Neural cell (in vitro differentiated cells): ENCODE results near the gene CNTNAP2. TPM values are rescaled to one million over a fixed set of nuclear protein-coding genes. Genes with fewer than 3 reads are reported as not detected.
A peak's percentile ranks its signal among the peaks of the same experiment; 100 is the strongest.

Experiments
- H2AFZ ChIP-seq: fragments of 200-600, 300-800 bp; sonication (generic), shearing (Covaris generic); 2 replicates; pipeline ENCODE4 v1.6.0; 2014; ENCODE audit warnings: low read depth, mild to moderate bottlenecking, antibody characterized with exemption, low read length, moderate library complexity
- H3F3A ChIP-seq: fragments of 200-600 bp; shearing (Covaris generic); 2 replicates; pipeline ENCODE4 v1.6.1; 2016; ENCODE audit warnings: mild to moderate bottlenecking, moderate library complexity, mixed read lengths, antibody characterized with exemption, low read length; ENCODE audit not compliant: insufficient read depth, poor library complexity, severe bottlenecking
- H3K27ac ChIP-seq: fragments of 200-600, 300-800 bp; sonication (generic), shearing (Covaris generic); 2 replicates; pipeline ENCODE4 v1.5.1; 2014; ENCODE audit warnings: mild to moderate bottlenecking, low read length, moderate library complexity
- H3K27me3 ChIP-seq: fragments of 300-800, 200-600 bp; sonication (generic), shearing (Covaris generic); 2 replicates; pipeline ENCODE4 v1.6.0; 2014; ENCODE audit warnings: mild to moderate bottlenecking, low read depth, low read length, moderate library complexity; ENCODE audit not compliant: insufficient read depth
- H3K36me3 ChIP-seq: fragments of 300-800, 200-600 bp; sonication (generic), shearing (Covaris generic); 2 replicates; pipeline ENCODE4 v1.5.1; 2014; ENCODE audit warnings: mild to moderate bottlenecking, antibody characterized with exemption, low read length, moderate library complexity; ENCODE audit not compliant: insufficient read depth
- H3K4me2 ChIP-seq: fragments of 300-800, 200-600 bp; sonication (generic), shearing (Covaris generic); 2 replicates; pipeline ENCODE4 v1.6.0; 2014; ENCODE audit warnings: mild to moderate bottlenecking, low read length
- H3K4me3 ChIP-seq: fragments of 300-800, 200-600 bp; sonication (generic), shearing (Covaris generic); 2 replicates; pipeline ENCODE4 v1.5.1; 2014; ENCODE audit warnings: mild to moderate bottlenecking, low read length, moderate library complexity
- H3K79me2 ChIP-seq: fragments of 200-600 bp; shearing (Covaris generic); replicated peaks from 2 replicates; pipeline ENCODE4 v1.6.0; 2014; ENCODE audit warnings: mild to moderate bottlenecking, low read length, moderate library complexity; ENCODE audit not compliant: insufficient read depth
- H3K9ac ChIP-seq: fragments of 300-800, 200-600 bp; sonication (generic), shearing (Covaris generic); 2 replicates; pipeline ENCODE4 v1.6.1; 2016; ENCODE audit warnings: mild to moderate bottlenecking, low read length, mixed read lengths
- H3K9me2 ChIP-seq: fragments of 200-600 bp; shearing (Covaris generic); 2 replicates; pipeline ENCODE4 v1.6.1; 2016; ENCODE audit warnings: mild to moderate bottlenecking, low read length, mixed read lengths; ENCODE audit not compliant: insufficient read depth
- H3K9me3 ChIP-seq: fragments of 200-600, 300-800 bp; sonication (generic), shearing (Covaris generic); 2 replicates; pipeline ENCODE4 v1.6.1; 2016; ENCODE audit warnings: mild to moderate bottlenecking, mixed run types, low read length, moderate library complexity, mixed read lengths
- H4K20me1 ChIP-seq: fragments of 200-600 bp; shearing (Covaris generic); 2 replicates; pipeline ENCODE4 v1.6.1; 2016; ENCODE audit warnings: mild to moderate bottlenecking, mixed run types; ENCODE audit not compliant: insufficient read depth
- EP300 ChIP-seq: fragments of 450-650 bp; conservative IDR thresholded peaks from 2 replicates; pipeline ENCODE4 v1.6.1; 2014; ENCODE audit warnings: antibody characterized with exemption, mild to moderate bottlenecking, moderate library complexity; ENCODE audit not compliant: poor library complexity, severe bottlenecking
- EZH2 ChIP-seq: fragments of 200-600, 300-800 bp; shearing (Covaris generic), sonication (generic); IDR thresholded peaks from 2 replicates; pipeline ENCODE4 v1.6.1; 2014; ENCODE audit warnings: antibody characterized with exemption, low read length, borderline replicate concordance, mild to moderate bottlenecking; ENCODE audit not compliant: insufficient read depth, poor library complexity, severe bottlenecking
- MXI1 ChIP-seq: fragments of 450-650 bp; conservative IDR thresholded peaks from 2 replicates; pipeline ENCODE4 v1.6.1; 2014; ENCODE audit warnings: antibody characterized with exemption, mild to moderate bottlenecking; ENCODE audit not compliant: poor library complexity, severe bottlenecking
- POLR2AphosphoS5 ChIP-seq: IDR thresholded peaks from 2 replicates; pipeline ENCODE4 v1.6.1; 2012
- RAD21 ChIP-seq: fragments of 450-650 bp; conservative IDR thresholded peaks from 2 replicates; pipeline ENCODE4 v1.6.1; 2014; ENCODE audit warnings: antibody characterized with exemption, mild to moderate bottlenecking, moderate library complexity
- polyA plus RNA-seq: library from polyadenylated mRNA; depleted of rRNA; stranded (reverse); fragments of >200 nt; gene quantifications from 2 replicates; pipeline ENCODE4 v1.2.3, GENCODE V29; 2014
- TF ChIP-seq, protein P1 (sequence below): IDR thresholded peaks from 2 replicates; pipeline ENCODE4 v1.6.1; 2012; ENCODE audit warnings: borderline replicate concordance
- TF ChIP-seq, protein P2 (sequence below): fragments of 450-650 bp; IDR thresholded peaks from 2 replicates; pipeline ENCODE4 v1.5.1; 2014; ENCODE audit warnings: antibody characterized with exemption, mild to moderate bottlenecking, moderate library complexity; ENCODE audit not compliant: poor library complexity, severe bottlenecking

The CNTNAP2 gene
- polyA plus RNA-seq, 1 donor from 2014 or later: 276 TPM

DNA sequence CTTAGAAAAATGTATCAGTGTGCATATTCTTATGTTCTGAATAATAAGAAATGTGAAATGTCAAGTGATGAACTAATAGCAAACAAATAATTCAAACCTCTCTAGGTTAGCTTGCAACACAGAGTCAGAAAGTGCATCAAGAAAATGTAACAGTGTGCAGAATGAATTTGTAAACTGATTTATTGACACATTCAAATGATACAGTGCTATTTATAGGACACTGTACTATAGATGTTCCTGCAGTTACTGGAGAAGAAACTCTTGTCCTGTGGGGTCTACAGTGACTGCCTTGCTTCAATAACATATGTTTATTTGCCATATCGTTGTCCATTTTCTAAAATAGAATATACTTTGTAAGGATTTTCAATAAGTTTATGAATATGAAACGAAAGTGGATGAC, 639.0 kb downstream of the CNTNAP2 start:
- Histone ChIP-seq H3K9ac (no peak overlapping the region), H3K27ac (no peak overlapping the region), H3K27me3 (no peaks in the 10 kb centered on the region), H3K4me2 (peak overlapping the region; percentile 7), H3K9me2 (no peaks in the 10 kb centered on the region), H3K79me2 (no peaks in the 10 kb centered on the region), H3K4me3 (no peak overlapping the region), H4K20me1 (no peaks in the 10 kb centered on the region), H2AFZ (no peak overlapping the region), H3K36me3 (no peaks in the 10 kb centered on the region), H3K9me3 (no peaks in the 10 kb centered on the region), H3F3A (no peaks in the 10 kb centered on the region)
- TF ChIP-seq MXI1 (no peak), EP300 (peak; percentile 27)

DNA sequence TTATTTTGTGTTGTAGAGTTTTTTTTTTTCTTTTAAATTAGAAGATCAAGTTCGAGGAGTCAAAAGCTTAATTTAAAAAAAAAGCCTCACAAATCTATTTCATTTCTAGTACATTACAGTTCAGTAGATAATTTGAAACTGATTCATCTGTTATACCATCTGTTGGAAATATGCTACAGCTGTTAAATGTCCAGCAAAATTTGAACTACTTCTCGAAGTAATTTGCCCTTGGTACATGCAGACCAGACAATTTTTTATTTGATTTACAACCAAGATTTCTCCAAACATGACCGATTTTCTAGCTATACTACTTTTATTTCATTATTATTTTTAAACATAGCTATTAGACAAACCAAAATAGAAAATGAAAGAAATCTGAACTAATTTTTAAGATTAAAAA, 647.9 kb downstream of the CNTNAP2 start:
- Histone ChIP-seq H4K20me1 (no peaks in the 10 kb centered on the region), H3K27ac (no peak overlapping the region), H3F3A (no peaks in the 10 kb centered on the region), H3K79me2 (no peaks in the 10 kb centered on the region), H2AFZ (no peak overlapping the region), H3K36me3 (no peaks in the 10 kb centered on the region), H3K27me3 (no peaks in the 10 kb centered on the region), H3K4me2 (no peak overlapping the region), H3K9ac (no peak overlapping the region), H3K9me3 (no peaks in the 10 kb centered on the region), H3K4me3 (no peak overlapping the region), H3K9me2 (no peaks in the 10 kb centered on the region)
- no peak for TF ChIP-seq POLR2AphosphoS5
- no peak for TF ChIP-seq RAD21
- no peak for TF ChIP-seq EZH2
- TF ChIP-seq MXI1: no peak
- TF ChIP-seq, protein P1, sequence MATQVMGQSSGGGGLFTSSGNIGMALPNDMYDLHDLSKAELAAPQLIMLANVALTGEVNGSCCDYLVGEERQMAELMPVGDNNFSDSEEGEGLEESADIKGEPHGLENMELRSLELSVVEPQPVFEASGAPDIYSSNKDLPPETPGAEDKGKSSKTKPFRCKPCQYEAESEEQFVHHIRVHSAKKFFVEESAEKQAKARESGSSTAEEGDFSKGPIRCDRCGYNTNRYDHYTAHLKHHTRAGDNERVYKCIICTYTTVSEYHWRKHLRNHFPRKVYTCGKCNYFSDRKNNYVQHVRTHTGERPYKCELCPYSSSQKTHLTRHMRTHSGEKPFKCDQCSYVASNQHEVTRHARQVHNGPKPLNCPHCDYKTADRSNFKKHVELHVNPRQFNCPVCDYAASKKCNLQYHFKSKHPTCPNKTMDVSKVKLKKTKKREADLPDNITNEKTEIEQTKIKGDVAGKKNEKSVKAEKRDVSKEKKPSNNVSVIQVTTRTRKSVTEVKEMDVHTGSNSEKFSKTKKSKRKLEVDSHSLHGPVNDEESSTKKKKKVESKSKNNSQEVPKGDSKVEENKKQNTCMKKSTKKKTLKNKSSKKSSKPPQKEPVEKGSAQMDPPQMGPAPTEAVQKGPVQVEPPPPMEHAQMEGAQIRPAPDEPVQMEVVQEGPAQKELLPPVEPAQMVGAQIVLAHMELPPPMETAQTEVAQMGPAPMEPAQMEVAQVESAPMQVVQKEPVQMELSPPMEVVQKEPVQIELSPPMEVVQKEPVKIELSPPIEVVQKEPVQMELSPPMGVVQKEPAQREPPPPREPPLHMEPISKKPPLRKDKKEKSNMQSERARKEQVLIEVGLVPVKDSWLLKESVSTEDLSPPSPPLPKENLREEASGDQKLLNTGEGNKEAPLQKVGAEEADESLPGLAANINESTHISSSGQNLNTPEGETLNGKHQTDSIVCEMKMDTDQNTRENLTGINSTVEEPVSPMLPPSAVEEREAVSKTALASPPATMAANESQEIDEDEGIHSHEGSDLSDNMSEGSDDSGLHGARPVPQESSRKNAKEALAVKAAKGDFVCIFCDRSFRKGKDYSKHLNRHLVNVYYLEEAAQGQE: no peak

DNA sequence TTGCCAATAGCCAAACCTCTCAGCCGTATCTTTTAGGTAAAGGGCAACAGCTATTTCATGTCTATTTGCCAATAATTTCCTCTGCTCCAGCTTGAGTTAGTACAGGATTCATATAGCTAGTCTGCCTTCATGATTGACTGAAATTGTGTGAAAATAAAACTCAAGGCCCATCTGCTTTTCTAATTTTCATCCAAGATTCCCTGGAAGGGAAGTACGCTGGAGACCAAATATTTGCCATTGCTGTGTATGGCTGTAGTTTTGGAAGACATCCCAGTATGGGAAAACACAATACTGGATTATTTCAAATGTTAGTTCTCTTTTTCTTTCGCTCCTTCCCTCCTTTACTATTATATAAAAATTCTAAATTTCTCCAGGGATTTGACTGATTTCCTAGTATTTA, 652.4 kb downstream of the CNTNAP2 start:
- Histone ChIP-seq H2AFZ (no peak overlapping the region), H3K9me2 (no peaks in the 10 kb centered on the region), H3K79me2 (no peaks in the 10 kb centered on the region), H3F3A (no peaks in the 10 kb centered on the region), H3K9ac (no peak overlapping the region), H3K9me3 (no peaks in the 10 kb centered on the region), H3K36me3 (no peaks in the 10 kb centered on the region), H3K4me2 (no peak overlapping the region), H3K27me3 (no peaks in the 10 kb centered on the region), H4K20me1 (no peaks in the 10 kb centered on the region), H3K4me3 (no peak overlapping the region), H3K27ac (no peak overlapping the region)
- TF ChIP-seq, protein P2, sequence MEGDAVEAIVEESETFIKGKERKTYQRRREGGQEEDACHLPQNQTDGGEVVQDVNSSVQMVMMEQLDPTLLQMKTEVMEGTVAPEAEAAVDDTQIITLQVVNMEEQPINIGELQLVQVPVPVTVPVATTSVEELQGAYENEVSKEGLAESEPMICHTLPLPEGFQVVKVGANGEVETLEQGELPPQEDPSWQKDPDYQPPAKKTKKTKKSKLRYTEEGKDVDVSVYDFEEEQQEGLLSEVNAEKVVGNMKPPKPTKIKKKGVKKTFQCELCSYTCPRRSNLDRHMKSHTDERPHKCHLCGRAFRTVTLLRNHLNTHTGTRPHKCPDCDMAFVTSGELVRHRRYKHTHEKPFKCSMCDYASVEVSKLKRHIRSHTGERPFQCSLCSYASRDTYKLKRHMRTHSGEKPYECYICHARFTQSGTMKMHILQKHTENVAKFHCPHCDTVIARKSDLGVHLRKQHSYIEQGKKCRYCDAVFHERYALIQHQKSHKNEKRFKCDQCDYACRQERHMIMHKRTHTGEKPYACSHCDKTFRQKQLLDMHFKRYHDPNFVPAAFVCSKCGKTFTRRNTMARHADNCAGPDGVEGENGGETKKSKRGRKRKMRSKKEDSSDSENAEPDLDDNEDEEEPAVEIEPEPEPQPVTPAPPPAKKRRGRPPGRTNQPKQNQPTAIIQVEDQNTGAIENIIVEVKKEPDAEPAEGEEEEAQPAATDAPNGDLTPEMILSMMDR: no peak
